Measurements from ENCODE around the gene DAB2.
"Not testable (repeated sequence)": the region's sequence is repeated elsewhere in the genome, so short reads cannot be mapped to it uniquely, and the experiment has no call there.

GRCh38 chr5:39402140-39402539, 22.6 kb downstream of the DAB2 start:
- TF ChIP-seq CTCF (conservative IDR thresholded peaks at IDR 0.05 in 1 of 2, IDR thresholded peaks at IDR 0.05 in 1 of 2; ENCODE audit: low read depth in 1 of 2, low read length in 2 of 2); EZH2 (IDR thresholded peaks at IDR 0.05; ENCODE audit: low read length, missing control alignments): not testable (repeated sequence)

All from fibroblast of lung (primary cell).